H1 (cell line): ENCODE data around the gene MVD. TPM values are rescaled to one million over a fixed set of nuclear protein-coding genes. Genes with fewer than 3 reads are reported as not detected.

ENCODE experiments used
- CTCF ChIA-PET: fragments of 300-600 bp; sonication (Branson Sonifier 250); formaldehyde crosslinking; loops from one replicate; lab custom pipeline; 2021; ENCODE audit not compliant: partially characterized antibody; lab: Charles Lee
- POLR2A ChIA-PET: fragments of 300-600 bp; sonication (Branson Sonifier 250); formaldehyde crosslinking; loops from one replicate; lab custom pipeline; 2021; ENCODE audit warnings: inconsistent platforms; ENCODE audit not compliant: partially characterized antibody; lab: Charles Lee
- DNase-seq, 2 experiments: peaks; one replicate each; pipeline versions ENCODE4 v3.0.0 to v3.0.0-alpha.2; 2010 to 2022; ENCODE audit warnings: low spot score in 2 of 2, low read depth in 1 of 2, mixed read lengths in 1 of 2
- FAIRE-seq: peaks from 2 replicates; lab custom pipeline; 2011; peaks lifted over from hg19 to GRCh38; lab: Jason Lieb, UNC
- H2AFZ ChIP-seq: 2 replicates; pipeline ENCODE4 v1.8.1; 2012; ENCODE audit warnings: low read length, inconsistent platforms
- H2AK5ac ChIP-seq: 2 replicates; pipeline ENCODE4 v1.6.1; 2013; ENCODE audit warnings: low read depth, low read length
- H2BK120ac ChIP-seq: replicated peaks from 2 replicates; pipeline ENCODE3; 2013; ENCODE audit warnings: low read depth, low read length, inconsistent platforms
- H2BK12ac ChIP-seq: 2 replicates; pipeline ENCODE4 v1.6.1; 2013; ENCODE audit warnings: low read depth, low read length
- H2BK15ac ChIP-seq: 2 replicates; pipeline ENCODE4 v1.6.1; 2013; ENCODE audit warnings: low read length
- H2BK20ac ChIP-seq: 2 replicates; pipeline ENCODE4 v1.6.1; 2013; ENCODE audit warnings: low read length
- H2BK5ac ChIP-seq: 2 replicates; pipeline ENCODE4 v1.6.1; 2013; ENCODE audit warnings: low read depth, low read length
- H3K14ac ChIP-seq: 2 replicates; pipeline ENCODE4 v1.6.1; 2013; ENCODE audit warnings: inconsistent platforms; ENCODE audit not compliant: insufficient read length
- H3K18ac ChIP-seq: 2 replicates; pipeline ENCODE4 v1.6.1; 2013; ENCODE audit warnings: low read length; ENCODE audit errors: extremely low read depth
- H3K23ac ChIP-seq: 2 replicates; pipeline ENCODE4 v1.6.1; 2013; ENCODE audit warnings: inconsistent platforms; ENCODE audit not compliant: insufficient read length
- H3K23me2 ChIP-seq: 2 replicates; pipeline ENCODE4 v1.6.1; 2013; ENCODE audit warnings: low read depth, low read length
- H3K27ac ChIP-seq: 2 replicates; pipeline ENCODE4 v1.6.1; 2011; ENCODE audit warnings: low read depth, low read length, inconsistent platforms
- H3K27me3 ChIP-seq, 4 experiments: replicated peaks in 1 of 4; 1 replicate in 1 of 4; 2 replicates in 3 of 4; pipeline versions ENCODE4 v1.6.1 to v1.8.1; 2011 to 2013; ENCODE audit warnings: low read length in 3 of 4, mild to moderate bottlenecking in 3 of 4, inconsistent platforms in 2 of 4, mixed read lengths in 2 of 4, moderate library complexity in 1 of 4; ENCODE audit not compliant: control insufficient read depth in 3 of 4, insufficient read depth in 3 of 4; ENCODE audit errors: extremely low read depth in 1 of 4
- H3K36me3 ChIP-seq, 4 experiments: 2 replicates each; pipeline versions ENCODE4 v1.6.1 to v1.8.1; 2011 to 2013; ENCODE audit warnings: mild to moderate bottlenecking in 4 of 4, low read length in 3 of 4, moderate library complexity in 2 of 4, control low read depth in 1 of 4, inconsistent platforms in 1 of 4; ENCODE audit not compliant: insufficient read depth in 4 of 4, control insufficient read depth in 2 of 4
- H3K4ac ChIP-seq: replicated peaks from 2 replicates; pipeline ENCODE3; 2013; ENCODE audit warnings: low read length, low read depth, mixed read lengths, inconsistent platforms; ENCODE audit not compliant: insufficient read length
- H3K4me1 ChIP-seq, 4 experiments: replicated peaks in 1 of 4; 1 replicate in 1 of 4; 2 replicates in 3 of 4; pipeline versions ENCODE4 v1.6.1 to v1.8.1; 2011 to 2013; ENCODE audit warnings: low read length in 3 of 4, inconsistent platforms in 2 of 4, mixed read lengths in 1 of 4; ENCODE audit not compliant: insufficient read depth in 4 of 4, control insufficient read depth in 3 of 4
- H3K4me2 ChIP-seq, 2 experiments: 2 replicates each; pipeline versions ENCODE4 v1.6.1 to v1.8.1; 2011 to 2013; ENCODE audit warnings: low read depth in 2 of 2, low read length in 2 of 2, control low read depth in 1 of 2, inconsistent platforms in 1 of 2, mild to moderate bottlenecking in 1 of 2; ENCODE audit not compliant: insufficient read depth in 1 of 2
- H3K4me3 ChIP-seq, 4 experiments: fragments of 200-600, 300-600 bp in 1 of 4; sonication (generic), shearing (Covaris generic), sonication (Bioruptor Twin) in 1 of 4; 2 replicates each; pipeline versions ENCODE4 v1.5.1 to v1.8.1; 2011 to 2016; ENCODE audit warnings: low read length in 4 of 4, low read depth in 3 of 4, control low read depth in 2 of 4, inconsistent platforms in 2 of 4, mild to moderate bottlenecking in 2 of 4, mixed read lengths in 1 of 4, moderate library complexity in 1 of 4; ENCODE audit not compliant: insufficient read depth in 2 of 4; ENCODE audit errors: extremely low read depth in 1 of 4
- H3K56ac ChIP-seq: replicated peaks from 2 replicates; pipeline ENCODE3; 2013; ENCODE audit warnings: low read depth, mild to moderate bottlenecking, mixed read lengths, low read length, inconsistent platforms; ENCODE audit not compliant: insufficient read length
- H3K79me1 ChIP-seq: 2 replicates; pipeline ENCODE4 v1.6.1; 2013; ENCODE audit warnings: low read depth, low read length, control low read depth
- H3K79me2 ChIP-seq, 2 experiments: 2 replicates each; pipeline versions ENCODE4 v1.6.1 to v1.8.1; 2012 to 2013; ENCODE audit warnings: low read length in 2 of 2, mild to moderate bottlenecking in 2 of 2, inconsistent platforms in 1 of 2; ENCODE audit not compliant: insufficient read depth in 2 of 2, control insufficient read depth in 1 of 2
- H3K9ac ChIP-seq, 4 experiments: replicated peaks in 1 of 4; 1 replicate in 1 of 4; 2 replicates in 3 of 4; pipeline versions ENCODE4 v1.6.1 to v1.8.1; 2011 to 2013; ENCODE audit warnings: low read depth in 3 of 4, low read length in 3 of 4, control low read depth in 2 of 4, mild to moderate bottlenecking in 2 of 4, moderate library complexity in 2 of 4, inconsistent platforms in 1 of 4; ENCODE audit errors: extremely low read depth in 1 of 4
- H3K9me3 ChIP-seq, 2 experiments: 2 replicates each; pipeline versions ENCODE4 v1.6.1 to v1.8.1; 2012 to 2013; ENCODE audit warnings: mild to moderate bottlenecking in 2 of 2, moderate library complexity in 2 of 2, control low read depth in 1 of 2, inconsistent platforms in 1 of 2, low read depth in 1 of 2, low read length in 1 of 2, mixed read lengths in 1 of 2; ENCODE audit not compliant: insufficient read depth in 2 of 2
- H4K20me1 ChIP-seq, 2 experiments: replicated peaks in 1 of 2; 2 replicates each; pipeline versions ENCODE3 to v1.8.1; 2011 to 2013; ENCODE audit warnings: inconsistent platforms in 2 of 2, low read length in 2 of 2, mild to moderate bottlenecking in 1 of 2; ENCODE audit not compliant: insufficient read depth in 2 of 2, control insufficient read depth in 1 of 2
- H4K5ac ChIP-seq: 2 replicates; pipeline ENCODE4 v1.6.1; 2013; ENCODE audit warnings: low read length, low read depth, mixed read lengths, inconsistent platforms; ENCODE audit not compliant: insufficient read length
- H4K8ac ChIP-seq: 2 replicates; pipeline ENCODE4 v1.8.0; 2013; ENCODE audit warnings: mild to moderate bottlenecking, moderate library complexity, low read length, inconsistent platforms; ENCODE audit not compliant: insufficient read depth; ENCODE audit errors: extremely low read depth
- H4K91ac ChIP-seq: replicated peaks from 2 replicates; pipeline ENCODE3; 2013; ENCODE audit warnings: low read length, mixed read lengths, inconsistent platforms; ENCODE audit not compliant: insufficient read length
- SAP30 ChIP-seq: fragments of 300-600 bp; sonication (generic); IDR thresholded peaks from 2 replicates; pipeline ENCODE4 v1.7.1; 2012; ENCODE audit warnings: low read length, moderate library complexity, mild to moderate bottlenecking, inconsistent platforms; ENCODE audit not compliant: insufficient read depth, insufficient replicate concordance
- WGBS, 2 experiments: shearing (Covaris generic) in 1 of 2; methylation state at CpG; one replicate each; pipeline versions ENCODE4 v1.1.6 to v1.1.7; 2013 to 2015; ENCODE audit warnings: low lambda C conversion rate in 2 of 2, mixed read lengths in 2 of 2, inconsistent platforms in 1 of 2, low coverage in 1 of 2, missing lambda C conversion rate in 1 of 2; ENCODE audit not compliant: insufficient replicate concordance in 2 of 2, insufficient coverage in 1 of 2, insufficient read length in 1 of 2; ENCODE audit errors: extremely low coverage in 1 of 2, missing lambda C conversion rate in 1 of 2; 5-methylcytosine and 5-hydroxymethylcytosine counted together
- polyA plus RNA-seq, 7 experiments: library from polyadenylated mRNA; depleted of rRNA in 3 of 7; stranded (reverse) in 5 of 7; unstranded in 2 of 7; fragments of >200 nt in 5 of 7; fragments of 200-250 nt in 2 of 7; gene quantifications; 1 replicate in 5 of 7; 2 replicates in 1 of 7; 4 replicates in 1 of 7; pipeline versions ENCODE4 v1.2.1 to v1.2.3, GENCODE V29; 2011 to 2013; ENCODE audit warnings: missing spikeins in 2 of 7, mixed read lengths in 2 of 7
- total RNA-seq: library from RNA; stranded (reverse); fragmentation: NEBNext Ultra II Directional; extraction: Animal tissue kit (Norgen Biotek cat#: 25700); gene quantifications from 2 replicates; pipeline ENCODE4 v1.2.1, GENCODE V29; 2021

Gene MVD
- total and polyA plus RNA-seq, 2 of the 8 experiments (the other 6 are each of a cell fraction or from before 2014, with no cell fraction given): 47.2 to 77.3 TPM

GRCh38 chr16:88673716-88674379 is 11.0 kb upstream of the MVD start:
- Histone ChIP-seq H2BK15ac (no peak overlapping the region), H2BK120ac (no peak overlapping the region), H4K20me1 (peaks cover 0 to 2% of the 10 kb centered on the region in 2 experiments), H2AFZ (no peak overlapping the region), H3K56ac (no peak overlapping the region), H3K4me3 (no peak overlapping the region), H3K14ac (no peak overlapping the region), H3K23ac (no peak overlapping the region), H2BK20ac (no peak overlapping the region), H3K4me2 (no peak overlapping the region), H3K9ac (no peak overlapping the region), H3K79me2 (no peaks in the 10 kb centered on the region), H3K27ac (no peak overlapping the region), H3K27me3 (no peaks in the 10 kb centered on the region), H3K36me3 (no peaks in the 10 kb centered on the region), H3K18ac (no peak overlapping the region), H3K9me3 (no peaks in the 10 kb centered on the region), H2AK5ac (no peak overlapping the region), H3K23me2 (no peaks in the 10 kb centered on the region), H3K4me1 (peaks cover 0 to 5% (median 3%) of the 10 kb centered on the region in 4 experiments; a peak in 4 of 7 replicates), H2BK5ac (no peak overlapping the region), H4K91ac (no peak overlapping the region), H4K8ac (no peak overlapping the region), H3K79me1 (no peaks in the 10 kb centered on the region), H3K4ac (no peak overlapping the region), H4K5ac (no peak overlapping the region), H2BK12ac (no peak overlapping the region)
- 89% methylated on average over 19 of the region's 19 CpGs; no CpG with 5 or more reads in 1 of the 2 experiments for WGBS, 2 experiments
- TF ChIP-seq SAP30: no peak
- CTCF ChIA-PET: interaction anchor here (1.1 to 9.7 kb wide), 14 partner anchors 7 to 104 kb away, joined by 3 to 87 read pairs (median 5); partner anchors contain the start of gene SNAI3
- no peak for DNase-seq
- no peak for FAIRE-seq
- POLR2A ChIA-PET: interaction anchor here (0.8 to 3.4 kb wide), 2 partner anchors 10 to 23 kb away, joined by 3 to 15 read pairs; partner anchors contain the start of gene MVD
